Mesendoderm (in vitro differentiated cells): Measurements from ENCODE around the gene PROSER2.
A peak's percentile ranks its signal among the peaks of the same experiment; 100 is the strongest.

Experiments used
- DNase-seq: peaks from one replicate; pipeline ENCODE4 v3.0.0; 2013
- H2AK5ac ChIP-seq: 2 replicates; pipeline ENCODE4 v1.6.1; 2013; ENCODE audit warnings: low read length, inconsistent platforms
- H2BK120ac ChIP-seq: 2 replicates; pipeline ENCODE4 v1.6.1; 2013; ENCODE audit warnings: low read depth, mild to moderate bottlenecking, low read length, moderate library complexity, mixed read lengths
- H2BK15ac ChIP-seq: replicated peaks from 2 replicates; pipeline ENCODE4 v1.6.1; 2013; ENCODE audit warnings: low read depth, mild to moderate bottlenecking, moderate library complexity
- H2BK5ac ChIP-seq: 2 replicates; pipeline ENCODE4 v1.6.1; 2013; ENCODE audit warnings: low read length, inconsistent platforms
- H3K18ac ChIP-seq: 2 replicates; pipeline ENCODE4 v1.6.1; 2013; ENCODE audit warnings: mild to moderate bottlenecking, low read length, mixed read lengths
- H3K23ac ChIP-seq: one replicate; pipeline ENCODE4 v1.6.1; 2013; ENCODE audit warnings: low read length
- H3K27ac ChIP-seq: 2 replicates; pipeline ENCODE4 v1.5.1; 2013; ENCODE audit warnings: low read depth, mild to moderate bottlenecking, inconsistent platforms, low read length, moderate library complexity
- H3K27me3 ChIP-seq: 2 replicates; pipeline ENCODE4 v1.6.1; 2013; ENCODE audit warnings: low read length, control low read depth, mild to moderate bottlenecking, inconsistent platforms; ENCODE audit not compliant: insufficient read depth, poor library complexity
- H3K36me3 ChIP-seq: 2 replicates; pipeline ENCODE4 v1.6.1; 2013; ENCODE audit warnings: low read length, inconsistent platforms; ENCODE audit not compliant: control insufficient read depth, insufficient read depth
- H3K4ac ChIP-seq: one replicate; pipeline ENCODE4 v1.6.1; 2013; ENCODE audit warnings: low read depth, mild to moderate bottlenecking, low read length, moderate library complexity
- H3K4me1 ChIP-seq: 2 replicates; pipeline ENCODE4 v1.6.1; 2013; ENCODE audit warnings: low read depth, low read length, inconsistent platforms; ENCODE audit not compliant: control insufficient read depth
- H3K4me2 ChIP-seq: 2 replicates; pipeline ENCODE4 v1.6.1; 2013; ENCODE audit warnings: low read length
- H3K4me3 ChIP-seq: 2 replicates; pipeline ENCODE4 v1.5.1; 2013; ENCODE audit warnings: mild to moderate bottlenecking, low read length
- H3K56ac ChIP-seq: one replicate; pipeline ENCODE4 v1.6.1; 2013; ENCODE audit warnings: low read length
- H3K79me1 ChIP-seq: 2 replicates; pipeline ENCODE4 v1.6.1; 2013; ENCODE audit warnings: low read length, inconsistent platforms
- H3K79me2 ChIP-seq: 2 replicates; pipeline ENCODE4 v1.6.1; 2013; ENCODE audit warnings: mild to moderate bottlenecking, low read length; ENCODE audit not compliant: control insufficient read depth, insufficient read depth
- H3K9ac ChIP-seq: 2 replicates; pipeline ENCODE4 v1.6.1; 2013; ENCODE audit warnings: low read length, inconsistent platforms
- H4K5ac ChIP-seq: one replicate; pipeline ENCODE4 v1.6.1; 2013; ENCODE audit warnings: low read length
- H4K8ac ChIP-seq: one replicate; pipeline ENCODE4 v1.6.1; 2013; ENCODE audit warnings: low read depth, mild to moderate bottlenecking, control low read depth, low read length, moderate library complexity
- whole genome bisulfite sequencing: extraction: QIAGEN DNeasy Blood & Tissue Kit; methylation state at CpG from one replicate; pipeline ENCODE4 v1.1.7; 2013; ENCODE audit warnings: low lambda C conversion rate, missing lambda C conversion rate; ENCODE audit not compliant: insufficient coverage; ENCODE audit errors: extremely low coverage; 5-methylcytosine and 5-hydroxymethylcytosine counted together

The PROSER2 gene

DNA sequence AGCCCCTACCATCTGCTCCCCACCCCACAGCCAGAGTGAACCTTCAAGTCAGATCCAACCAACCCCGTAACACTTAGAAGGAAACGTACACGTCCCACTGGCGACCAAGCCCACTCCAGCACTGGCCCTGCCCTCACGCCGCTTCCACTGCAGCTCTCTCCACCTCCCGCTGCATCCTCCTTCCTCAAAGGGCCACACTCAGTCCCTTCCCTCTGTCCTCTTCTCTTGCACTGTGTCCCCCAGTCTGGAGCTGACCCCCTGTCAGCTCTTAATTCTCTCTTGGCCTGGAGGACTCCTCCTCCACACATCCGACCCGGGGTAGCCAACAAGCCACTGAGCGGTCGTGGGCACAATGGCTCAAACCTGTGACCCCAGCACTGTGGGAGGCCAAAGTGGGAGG is 85.8 kb downstream of the PROSER2 start:
- no peaks in the 10 kb centered on the region for H3K79me2 ChIP-seq
- H4K8ac ChIP-seq: no peak overlapping the region
- no peak overlapping the region for H3K4me2 ChIP-seq
- no peak overlapping the region for H2BK120ac ChIP-seq
- no peak overlapping the region for H3K4me3 ChIP-seq
- no peak overlapping the region for H3K56ac ChIP-seq
- H4K5ac ChIP-seq: no peak overlapping the region
- H3K79me1 ChIP-seq: no peaks in the 10 kb centered on the region
- no peak overlapping the region for H3K4ac ChIP-seq
- WGBS: no CpG with 5 or more reads among the region's 11 CpGs
- no peak overlapping the region for H3K27ac ChIP-seq
- no peak overlapping the region for H2AK5ac ChIP-seq
- H3K9ac ChIP-seq: no peak overlapping the region
- H3K18ac ChIP-seq: no peak overlapping the region
- no peaks in the 10 kb centered on the region for H3K27me3 ChIP-seq
- H2BK5ac ChIP-seq: no peak overlapping the region
- no peak for DNase-seq
- no peak overlapping the region for H2BK15ac ChIP-seq
- no peaks in the 10 kb centered on the region for H3K4me1 ChIP-seq
- no peaks in the 10 kb centered on the region for H3K36me3 ChIP-seq
- H3K23ac ChIP-seq: no peak overlapping the region

GRCh38 chr10:11909618-11910017 is 86.5 kb downstream of the PROSER2 start:
- no peak overlapping the region for H2BK15ac ChIP-seq
- no peaks in the 10 kb centered on the region for H3K4me1 ChIP-seq
- no peak overlapping the region for H4K5ac ChIP-seq
- no peaks in the 10 kb centered on the region for H3K27me3 ChIP-seq
- no peak overlapping the region for H3K4ac ChIP-seq
- DNase-seq: no peak
- H3K4me3 ChIP-seq: no peak overlapping the region
- no peak overlapping the region for H3K27ac ChIP-seq
- no peak overlapping the region for H2BK5ac ChIP-seq
- H3K56ac ChIP-seq: no peak overlapping the region
- H3K18ac ChIP-seq: no peak overlapping the region
- H3K4me2 ChIP-seq: no peak overlapping the region
- H3K36me3 ChIP-seq: no peaks in the 10 kb centered on the region
- H3K9ac ChIP-seq: no peak overlapping the region
- H2BK120ac ChIP-seq: no peak overlapping the region
- no peaks in the 10 kb centered on the region for H3K79me2 ChIP-seq
- H3K23ac ChIP-seq: no peak overlapping the region
- H2AK5ac ChIP-seq: no peak overlapping the region
- no peaks in the 10 kb centered on the region for H3K79me1 ChIP-seq
- no peak overlapping the region for H4K8ac ChIP-seq
- no CpG with 5 or more reads among the region's 10 CpGs for WGBS

DNA sequence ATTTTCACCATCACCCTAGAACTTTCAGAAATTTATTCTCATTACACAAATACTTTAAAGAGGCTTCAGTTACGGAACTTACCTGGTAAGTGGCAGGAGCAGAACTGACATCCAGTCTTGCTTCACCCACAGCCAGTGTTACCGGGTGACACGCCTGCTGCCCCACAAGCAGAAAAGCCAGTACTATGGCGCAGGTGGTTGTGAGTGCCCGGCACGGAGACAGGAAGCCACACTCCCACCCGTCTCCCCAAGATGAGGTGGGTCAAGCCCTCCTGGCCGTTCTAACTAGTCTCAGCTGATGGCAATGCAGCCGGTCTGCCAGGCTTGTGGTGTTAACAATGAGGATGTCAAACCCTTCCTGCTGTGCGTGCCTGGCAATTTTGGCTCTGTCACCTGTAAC is 86.9 kb downstream of the PROSER2 start:
- Histone ChIP-seq H2BK5ac (no peak overlapping the region), H4K5ac (no peak overlapping the region), H3K18ac (no peak overlapping the region), H3K9ac (no peak overlapping the region), H3K4me1 (no peaks in the 10 kb centered on the region), H3K23ac (no peak overlapping the region), H2BK15ac (no peak overlapping the region), H2BK120ac (no peak overlapping the region), H3K56ac (no peak overlapping the region), H3K79me1 (no peaks in the 10 kb centered on the region), H3K27ac (no peak overlapping the region), H3K27me3 (no peaks in the 10 kb centered on the region), H3K79me2 (no peaks in the 10 kb centered on the region), H4K8ac (no peak overlapping the region), H3K4me3 (no peak overlapping the region), H3K4ac (no peak overlapping the region), H2AK5ac (no peak overlapping the region), H3K36me3 (no peaks in the 10 kb centered on the region), H3K4me2 (no peak overlapping the region)
- no CpG with 5 or more reads among the region's 10 CpGs for WGBS
- no peak for DNase-seq

- Histone ChIP-seq H3K56ac (peak overlapping the region; percentile 8), H3K27me3 (no peaks in the 10 kb centered on the region), H3K36me3 (no peaks in the 10 kb centered on the region), H3K79me2 (no peaks in the 10 kb centered on the region), H2AK5ac (no peak overlapping the region), H3K9ac (no peak overlapping the region), H3K4me2 (no peak overlapping the region), H3K23ac (no peak overlapping the region), H3K18ac (no peak overlapping the region), H3K27ac (no peak overlapping the region), H2BK5ac (no peak overlapping the region), H2BK15ac (no peak overlapping the region), H3K79me1 (no peaks in the 10 kb centered on the region), H3K4ac (no peak overlapping the region), H3K4me1 (no peaks in the 10 kb centered on the region), H3K4me3 (no peak overlapping the region), H2BK120ac (no peak overlapping the region), H4K8ac (no peak overlapping the region), H4K5ac (no peak overlapping the region)
- DNase-seq: peak; percentile 92
- WGBS: no CpG with 5 or more reads among the region's 11 CpGs
Measured at GRCh38 chr10:11913079-11913641, 90.0 kb downstream of the PROSER2 start.

DNA sequence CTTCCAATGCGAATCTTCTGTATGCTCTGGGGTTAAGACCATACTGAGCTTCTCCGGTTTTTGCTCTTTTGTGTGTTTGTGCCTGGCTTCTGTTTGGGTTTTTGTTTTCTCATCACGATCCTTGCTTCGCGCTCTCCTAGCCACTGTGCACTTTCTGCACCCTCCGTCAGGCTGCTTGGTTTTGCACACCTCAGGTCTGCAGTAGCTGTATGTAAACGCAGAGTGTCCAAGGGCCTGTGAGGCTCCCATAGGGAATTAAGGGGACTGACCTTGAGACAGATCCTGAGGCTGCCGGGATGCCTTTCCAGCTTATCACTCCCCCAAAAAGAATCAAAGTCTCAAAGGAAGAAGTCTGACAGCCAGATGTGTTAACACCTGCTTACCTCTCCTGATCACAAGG is 95.2 kb downstream of the PROSER2 start:
- no CpG with 5 or more reads among the region's 8 CpGs for WGBS
- no peaks in the 10 kb centered on the region for H3K27me3 ChIP-seq
- H3K4ac ChIP-seq: no peak overlapping the region
- H3K4me3 ChIP-seq: no peak overlapping the region
- H3K9ac ChIP-seq: no peak overlapping the region
- H2BK120ac ChIP-seq: no peak overlapping the region
- H3K23ac ChIP-seq: no peak overlapping the region
- H3K4me1 ChIP-seq: no peaks in the 10 kb centered on the region
- H2BK15ac ChIP-seq: no peak overlapping the region
- H3K27ac ChIP-seq: no peak overlapping the region
- H2AK5ac ChIP-seq: no peak overlapping the region
- no peaks in the 10 kb centered on the region for H3K79me1 ChIP-seq
- no peaks in the 10 kb centered on the region for H3K36me3 ChIP-seq
- H2BK5ac ChIP-seq: no peak overlapping the region
- no peak overlapping the region for H3K56ac ChIP-seq
- no peak overlapping the region for H4K8ac ChIP-seq
- no peak overlapping the region for H3K18ac ChIP-seq
- H3K79me2 ChIP-seq: no peaks in the 10 kb centered on the region
- H3K4me2 ChIP-seq: no peak overlapping the region
- no peak overlapping the region for H4K5ac ChIP-seq
- DNase-seq: no peak

GRCh38 chr10:11919271-11919670 is 96.1 kb downstream of the PROSER2 start:
- no peak overlapping the region for H2BK120ac ChIP-seq
- H4K8ac ChIP-seq: no peak overlapping the region
- H3K4ac ChIP-seq: no peak overlapping the region
- no CpG with 5 or more reads among the region's 7 CpGs for WGBS
- no peaks in the 10 kb centered on the region for H3K36me3 ChIP-seq
- H3K27me3 ChIP-seq: no peaks in the 10 kb centered on the region
- no peak overlapping the region for H3K4me3 ChIP-seq
- no peaks in the 10 kb centered on the region for H3K4me1 ChIP-seq
- H3K56ac ChIP-seq: no peak overlapping the region
- no peaks in the 10 kb centered on the region for H3K79me1 ChIP-seq
- no peaks in the 10 kb centered on the region for H3K79me2 ChIP-seq
- H3K27ac ChIP-seq: no peak overlapping the region
- H2BK5ac ChIP-seq: no peak overlapping the region
- no peak overlapping the region for H3K9ac ChIP-seq
- H3K4me2 ChIP-seq: no peak overlapping the region
- no peak overlapping the region for H3K23ac ChIP-seq
- no peak overlapping the region for H3K18ac ChIP-seq
- H4K5ac ChIP-seq: no peak overlapping the region
- no peak overlapping the region for H2AK5ac ChIP-seq
- H2BK15ac ChIP-seq: no peak overlapping the region
- no peak for DNase-seq
